SU-DHL-6 (cell line): Measurements from ENCODE around the gene PYROXD2.

Source experiments
- CTCF ChIP-seq: fragments of 200-600 bp; sonication (generic); IDR thresholded peaks from one replicate; pipeline ENCODE4 v1.5.1; 2017; ENCODE audit warnings: antibody characterized with exemption, mild to moderate bottlenecking, low read length, moderate library complexity; ENCODE audit not compliant: insufficient read depth, poor library complexity, severe bottlenecking
- EZH2phosphoT487 ChIP-seq: fragments of 200-600 bp; sonication (generic), shearing (Covaris generic); conservative IDR thresholded peaks from 2 replicates; pipeline ENCODE4 v1.6.1; 2018; ENCODE audit warnings: mild to moderate bottlenecking, antibody characterized with exemption, low read length, moderate library complexity, mixed read lengths

GRCh38 chr10:98377536-98377935 is 37.4 kb downstream of the PYROXD2 start:
- no peak for TF ChIP-seq EZH2phosphoT487
- no peak for TF ChIP-seq CTCF
